ENCODE results near the gene TMEM170A.

GRCh38 chr16:75429621-75430403, 34.7 kb downstream of the TMEM170A start:
- no peak for TF ChIP-seq EZH2 (IDR thresholded peaks at IDR 0.05; ENCODE audit: low read depth, unreplicated experiment)
- TF ChIP-seq JUNB (IDR thresholded peaks at IDR 0.05; ENCODE audit: unreplicated experiment) = no peak
- TF ChIP-seq, protein P1, sequence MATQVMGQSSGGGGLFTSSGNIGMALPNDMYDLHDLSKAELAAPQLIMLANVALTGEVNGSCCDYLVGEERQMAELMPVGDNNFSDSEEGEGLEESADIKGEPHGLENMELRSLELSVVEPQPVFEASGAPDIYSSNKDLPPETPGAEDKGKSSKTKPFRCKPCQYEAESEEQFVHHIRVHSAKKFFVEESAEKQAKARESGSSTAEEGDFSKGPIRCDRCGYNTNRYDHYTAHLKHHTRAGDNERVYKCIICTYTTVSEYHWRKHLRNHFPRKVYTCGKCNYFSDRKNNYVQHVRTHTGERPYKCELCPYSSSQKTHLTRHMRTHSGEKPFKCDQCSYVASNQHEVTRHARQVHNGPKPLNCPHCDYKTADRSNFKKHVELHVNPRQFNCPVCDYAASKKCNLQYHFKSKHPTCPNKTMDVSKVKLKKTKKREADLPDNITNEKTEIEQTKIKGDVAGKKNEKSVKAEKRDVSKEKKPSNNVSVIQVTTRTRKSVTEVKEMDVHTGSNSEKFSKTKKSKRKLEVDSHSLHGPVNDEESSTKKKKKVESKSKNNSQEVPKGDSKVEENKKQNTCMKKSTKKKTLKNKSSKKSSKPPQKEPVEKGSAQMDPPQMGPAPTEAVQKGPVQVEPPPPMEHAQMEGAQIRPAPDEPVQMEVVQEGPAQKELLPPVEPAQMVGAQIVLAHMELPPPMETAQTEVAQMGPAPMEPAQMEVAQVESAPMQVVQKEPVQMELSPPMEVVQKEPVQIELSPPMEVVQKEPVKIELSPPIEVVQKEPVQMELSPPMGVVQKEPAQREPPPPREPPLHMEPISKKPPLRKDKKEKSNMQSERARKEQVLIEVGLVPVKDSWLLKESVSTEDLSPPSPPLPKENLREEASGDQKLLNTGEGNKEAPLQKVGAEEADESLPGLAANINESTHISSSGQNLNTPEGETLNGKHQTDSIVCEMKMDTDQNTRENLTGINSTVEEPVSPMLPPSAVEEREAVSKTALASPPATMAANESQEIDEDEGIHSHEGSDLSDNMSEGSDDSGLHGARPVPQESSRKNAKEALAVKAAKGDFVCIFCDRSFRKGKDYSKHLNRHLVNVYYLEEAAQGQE (IDR thresholded peaks at IDR 0.05; ENCODE audit: unreplicated experiment) = no peak
- no peak for TF ChIP-seq ETS1 (IDR thresholded peaks at IDR 0.05)

Data from GM23338 (cell line).